Retina (tissue), 1 donor: ENCODE results near the gene NCAPH2.

Experiments
- DNase-seq: peaks from one replicate; pipeline ENCODE4 v3.0.0-alpha.2; 2016

The NCAPH2 gene

DNA sequence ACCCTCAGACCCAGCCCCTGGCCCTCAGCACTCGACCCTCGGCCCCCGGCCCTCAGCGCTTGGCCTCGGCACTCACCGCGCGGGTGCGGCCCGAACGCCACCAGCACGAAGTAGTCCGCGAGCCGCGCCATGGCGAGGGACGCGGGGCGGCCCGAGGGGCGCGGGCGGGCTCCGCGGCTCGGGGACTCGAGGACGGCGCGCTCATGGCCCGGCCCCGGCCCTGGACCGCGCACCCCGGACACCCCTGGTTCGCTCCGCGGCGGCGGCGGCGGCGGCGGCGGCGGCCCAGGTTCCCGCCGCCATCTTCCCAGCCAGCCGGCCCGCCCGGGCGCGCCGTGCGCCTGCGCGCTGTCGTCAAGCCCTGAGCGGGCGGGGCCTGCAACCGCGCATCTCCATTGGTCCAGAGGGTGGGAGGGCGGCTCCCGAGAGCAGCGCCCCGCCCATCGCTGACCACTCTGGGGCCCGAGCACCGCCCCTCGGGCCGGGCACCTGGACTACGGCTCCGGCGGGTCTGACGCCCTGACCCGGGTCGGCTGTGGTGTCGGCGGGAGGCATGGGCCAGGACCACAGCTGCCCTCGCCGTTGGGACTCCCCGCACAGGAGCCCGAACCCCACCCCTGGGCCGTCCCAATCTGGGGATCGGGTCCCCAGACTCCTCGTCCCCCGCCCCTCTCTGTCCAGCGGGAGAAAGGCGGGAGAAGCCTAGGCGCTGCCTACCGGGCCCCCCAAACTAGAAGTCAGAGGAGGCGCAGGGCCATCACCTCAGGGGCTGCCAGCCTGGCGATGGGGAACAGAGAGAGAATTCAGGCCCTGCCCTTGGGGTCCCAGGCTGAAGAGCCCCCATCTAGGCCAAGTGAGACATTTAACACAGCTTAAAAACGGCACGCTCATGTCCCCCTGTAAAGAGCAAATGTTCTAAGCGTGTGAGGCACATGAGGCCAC, 33.0 kb upstream of the NCAPH2 start, which contains the start of gene SBF1:
Gene SBF1 (minus strand): TSS at position 326 of the 942 bp plus-strand sequence. CDS start 195 bp downstream, at position 131.
- peak; percentile 94 for DNase-seq

DNA sequence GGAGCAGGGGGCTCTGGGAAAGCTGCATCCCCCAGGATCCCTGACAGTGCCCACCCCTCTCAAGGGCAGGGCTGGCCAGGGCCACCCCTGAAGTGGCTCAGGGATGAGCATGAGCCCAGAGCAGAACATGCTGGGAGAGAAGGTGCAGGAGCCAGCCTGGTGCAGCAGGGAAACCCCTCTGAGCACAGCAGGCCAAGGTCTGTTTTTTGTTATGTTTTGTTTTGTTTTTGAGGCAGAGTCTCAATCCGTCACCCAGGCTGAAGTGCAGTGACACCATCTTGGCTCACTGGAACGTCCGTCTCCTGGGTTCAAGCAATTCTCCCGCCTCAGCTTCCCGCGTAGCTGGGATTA, 32.4 kb upstream of the NCAPH2 start:
- no peak for DNase-seq

GRCh38 chr22:50476868-50477267, 31.2 kb upstream of the NCAPH2 start:
- DNase-seq = no peak

GRCh38 chr22:50477923-50478322, 30.1 kb upstream of the NCAPH2 start:
- DNase-seq = no peak

- DNase-seq = no peak
Measured at GRCh38 chr22:50479721-50480120, 28.3 kb upstream of the NCAPH2 start.

DNA sequence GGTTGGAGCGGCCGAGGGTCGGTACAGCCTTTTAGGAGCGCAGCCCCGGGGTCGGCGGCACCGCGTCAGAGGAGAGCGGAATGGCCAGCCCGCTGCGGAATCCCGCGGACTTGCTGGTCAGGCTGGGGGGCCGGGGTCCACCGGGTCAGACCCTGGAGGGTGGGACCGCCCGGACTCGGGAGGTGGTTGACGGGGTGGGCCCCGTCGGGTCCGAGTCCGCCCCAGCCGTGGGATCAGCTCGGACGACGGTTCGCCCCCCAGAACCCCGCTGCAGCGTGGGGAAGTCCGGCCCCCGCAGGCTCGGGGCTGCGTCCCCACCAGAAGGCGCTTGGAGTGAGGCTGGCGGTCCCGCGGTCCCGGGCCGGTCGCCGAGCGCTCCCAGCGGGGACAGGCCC, 27.0 kb upstream of the NCAPH2 start:
- no peak for DNase-seq

DNA sequence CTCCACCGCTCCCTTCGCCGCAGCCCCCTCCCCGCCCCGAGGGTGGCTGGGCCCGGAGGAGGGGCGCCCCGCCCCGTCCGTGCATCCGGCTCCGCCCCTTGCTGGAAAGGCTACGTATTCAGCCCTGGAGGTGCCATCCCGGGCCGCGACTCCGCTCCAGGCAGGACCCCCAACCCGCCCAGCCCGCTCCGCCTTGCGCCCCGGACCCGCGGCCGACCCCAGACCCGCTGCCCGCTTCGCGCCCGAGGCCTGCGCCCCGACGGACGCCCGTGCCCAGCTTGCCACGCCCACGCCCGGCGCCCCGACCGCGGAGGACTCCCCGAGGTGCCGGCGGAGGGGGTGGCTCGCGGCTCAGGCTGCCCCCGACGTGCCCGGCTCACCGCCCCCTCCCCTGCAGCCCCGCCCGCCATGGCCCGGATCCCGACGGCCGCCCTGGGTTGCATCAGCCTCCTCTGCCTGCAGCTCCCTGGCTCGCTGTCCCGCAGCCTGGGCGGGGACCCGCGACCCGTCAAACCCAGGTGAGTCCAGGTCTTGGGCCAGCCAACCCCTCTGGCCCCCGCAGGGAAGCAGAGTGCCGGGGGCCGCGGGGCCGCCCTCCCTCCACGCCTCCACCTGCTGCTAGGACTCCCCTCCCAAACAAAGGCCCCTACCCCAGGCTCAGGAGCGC, 26.5 kb upstream of the NCAPH2 start, which contains the start of gene ADM2:
Gene ADM2 (plus strand): TSS at position 104 of the 667 bp plus-strand sequence. CDS start 305 bp downstream, at position 409.
- DNase-seq = no peak

DNA sequence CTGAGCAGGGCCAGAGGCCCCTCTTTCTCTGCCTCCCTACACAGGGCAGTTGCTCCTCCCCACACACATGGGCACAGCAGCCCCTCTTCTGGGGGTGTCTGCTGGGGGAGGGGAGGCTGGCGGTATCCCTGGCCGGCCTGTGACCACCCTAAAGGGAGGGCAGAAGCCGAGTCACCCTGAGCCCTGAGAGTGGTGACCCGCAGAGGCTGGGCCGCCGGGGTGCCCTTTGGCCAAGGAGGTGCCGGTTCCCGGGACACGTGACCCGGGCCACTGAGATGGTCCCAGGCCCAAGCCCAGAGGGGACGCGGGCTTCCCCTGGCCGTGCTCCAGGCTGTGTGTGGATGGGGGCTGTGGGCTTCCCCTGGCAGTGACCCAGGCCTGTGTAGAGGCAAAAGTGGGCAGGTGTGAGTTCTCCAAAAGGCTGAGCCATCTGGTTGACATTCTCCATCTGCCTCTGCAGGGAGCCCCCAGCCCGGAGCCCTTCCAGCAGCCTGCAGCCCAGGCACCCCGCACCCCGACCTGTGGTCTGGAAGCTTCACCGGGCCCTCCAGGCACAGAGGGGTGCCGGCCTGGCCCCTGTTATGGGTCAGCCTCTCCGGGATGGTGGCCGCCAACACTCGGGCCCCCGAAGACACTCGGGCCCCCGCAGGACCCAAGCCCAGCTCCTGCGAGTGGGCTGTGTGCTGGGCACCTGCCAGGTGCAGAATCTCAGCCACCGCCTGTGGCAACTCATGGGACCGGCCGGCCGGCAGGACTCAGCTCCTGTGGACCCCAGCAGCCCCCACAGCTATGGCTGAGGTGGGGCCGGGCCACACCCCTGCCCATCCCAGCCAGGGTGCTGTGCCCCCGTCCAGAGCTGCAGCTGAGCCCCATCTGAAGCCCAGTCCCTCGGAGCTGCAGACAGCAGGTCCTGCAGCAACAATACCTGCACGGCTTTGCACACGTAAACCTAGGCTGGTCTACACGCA, 25.6 kb upstream of the NCAPH2 start:
- no peak for DNase-seq

- DNase-seq = no peak
Measured at GRCh38 chr22:50483106-50483505, 24.9 kb upstream of the NCAPH2 start.

DNA sequence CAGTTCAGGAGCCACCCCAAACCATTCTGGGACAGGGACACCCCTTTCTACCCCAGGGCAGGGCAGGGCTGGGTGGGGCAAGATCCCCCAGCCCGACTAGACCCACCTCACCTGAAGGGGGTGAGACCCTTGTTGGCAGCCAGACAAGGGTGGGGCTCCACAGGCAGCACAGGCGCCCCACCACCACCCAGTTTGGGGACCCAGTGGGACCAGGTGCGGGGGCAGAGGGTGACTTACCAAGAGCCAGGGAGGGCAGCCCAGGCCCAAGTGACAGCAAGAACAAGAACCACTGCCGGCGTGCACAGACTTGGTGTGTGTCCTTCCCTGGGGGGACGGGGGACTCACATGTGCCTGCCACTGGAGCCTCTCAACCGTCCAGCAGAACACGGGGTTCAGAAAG, 24.5 kb upstream of the NCAPH2 start:
- no peak for DNase-seq

DNA sequence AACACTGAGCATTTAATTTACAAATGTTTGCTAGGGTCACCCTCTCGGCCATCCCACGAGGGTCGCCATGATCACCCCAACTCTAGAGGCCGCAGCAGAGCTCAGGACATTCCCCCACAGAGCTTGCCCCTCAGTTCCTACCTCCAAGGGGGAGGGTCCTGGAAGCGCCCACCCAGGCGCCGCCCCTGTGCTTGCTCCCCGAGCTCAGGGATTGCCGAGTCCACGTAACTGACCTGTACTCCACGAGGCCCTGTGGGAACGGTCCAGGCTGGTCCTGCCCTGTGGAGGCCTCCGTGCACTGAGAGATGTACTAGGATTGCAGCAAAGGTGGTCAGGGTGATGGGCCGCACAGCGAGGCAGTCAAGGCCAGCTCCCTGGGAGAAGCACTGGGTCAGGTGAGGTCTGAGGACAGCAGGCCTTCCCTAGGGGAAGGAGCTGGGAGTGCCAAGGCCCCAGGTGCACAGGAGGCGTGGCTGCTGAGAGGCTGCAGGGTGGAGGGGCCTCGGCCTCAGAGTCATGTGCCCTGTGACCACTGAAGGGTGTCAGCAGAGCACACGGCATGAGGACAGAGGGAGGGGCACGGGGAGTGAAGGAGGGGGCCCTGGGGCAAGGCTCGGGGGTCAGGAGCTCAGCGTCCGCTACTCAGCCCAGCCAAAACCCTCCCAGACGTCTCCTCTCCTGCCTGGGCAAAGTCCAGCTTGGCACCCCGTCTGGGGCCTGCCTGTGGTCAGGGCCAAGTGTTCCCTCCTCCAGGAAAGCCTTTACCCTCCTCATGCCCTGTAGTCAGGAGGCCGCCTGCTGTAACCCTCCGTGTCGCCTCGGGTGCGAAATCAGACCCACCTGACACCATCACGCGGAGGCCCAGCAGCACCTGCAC, 23.8 kb upstream of the NCAPH2 start:
- no peak for DNase-seq

GRCh38 chr22:50485221-50486131, 22.5 kb upstream of the NCAPH2 start:
- no peak for DNase-seq

GRCh38 chr22:50486561-50487289, 21.3 kb upstream of the NCAPH2 start, which contains the start of gene MIOX:
Gene MIOX (plus strand): TSS chr22:50486859. CDS start chr22:50486898, 39 bp downstream.
- DNase-seq = no peak

GRCh38 chr22:50487290-50488005, 20.6 kb upstream of the NCAPH2 start:
- DNase-seq = no peak

DNA sequence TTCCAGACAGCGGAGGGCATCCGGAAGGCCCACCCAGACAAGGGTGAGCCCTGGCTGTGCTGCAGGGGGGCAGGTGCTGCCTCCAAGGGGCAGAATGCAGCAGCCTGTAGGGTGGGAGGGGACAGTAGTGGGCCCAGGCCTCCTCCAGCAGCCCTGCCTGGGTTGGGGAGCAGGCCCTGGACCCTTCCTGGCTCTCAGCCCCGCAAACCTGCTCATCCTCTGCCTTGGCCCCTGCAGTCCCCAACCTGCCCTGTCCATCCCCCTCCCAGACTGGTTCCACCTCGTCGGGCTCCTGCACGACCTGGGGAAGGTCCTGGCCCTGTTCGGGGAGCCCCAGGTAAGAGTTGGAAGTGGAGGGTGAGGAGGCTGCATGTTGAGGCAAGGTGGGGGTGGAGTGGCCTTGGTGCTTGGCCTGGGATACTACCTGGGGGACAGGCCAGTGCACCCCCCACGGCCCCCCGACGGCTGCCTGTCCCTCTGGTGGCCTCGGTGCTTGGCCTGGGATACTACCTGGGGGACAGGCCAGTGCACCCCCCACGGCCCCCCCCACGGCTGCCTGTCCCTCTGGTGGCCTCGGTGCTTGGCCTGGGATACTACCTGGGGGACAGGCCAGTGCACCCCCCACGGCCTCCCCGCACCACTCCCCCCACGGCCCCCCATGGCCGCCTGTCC, 19.9 kb upstream of the NCAPH2 start:
- no peak for DNase-seq

DNA sequence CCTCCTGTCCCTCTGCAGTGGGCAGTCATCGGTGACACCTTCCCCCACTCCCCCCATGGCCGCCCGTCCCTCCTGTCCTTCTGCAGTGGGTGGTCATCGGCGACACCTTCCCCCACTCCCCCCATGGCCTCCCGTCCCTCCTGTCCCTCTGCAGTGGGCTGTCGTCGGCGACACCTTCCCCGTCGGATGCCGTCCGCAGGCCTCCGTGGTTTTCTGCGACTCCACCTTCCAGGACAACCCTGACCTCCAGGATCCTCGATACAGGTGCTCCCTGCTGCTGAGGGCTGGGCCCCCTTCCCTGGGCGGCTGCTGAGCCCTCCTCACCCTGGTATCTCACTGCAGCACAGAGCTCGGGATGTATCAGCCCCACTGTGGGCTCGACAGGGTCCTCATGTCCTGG, 19.1 kb upstream of the NCAPH2 start:
- DNase-seq = no peak

DNA sequence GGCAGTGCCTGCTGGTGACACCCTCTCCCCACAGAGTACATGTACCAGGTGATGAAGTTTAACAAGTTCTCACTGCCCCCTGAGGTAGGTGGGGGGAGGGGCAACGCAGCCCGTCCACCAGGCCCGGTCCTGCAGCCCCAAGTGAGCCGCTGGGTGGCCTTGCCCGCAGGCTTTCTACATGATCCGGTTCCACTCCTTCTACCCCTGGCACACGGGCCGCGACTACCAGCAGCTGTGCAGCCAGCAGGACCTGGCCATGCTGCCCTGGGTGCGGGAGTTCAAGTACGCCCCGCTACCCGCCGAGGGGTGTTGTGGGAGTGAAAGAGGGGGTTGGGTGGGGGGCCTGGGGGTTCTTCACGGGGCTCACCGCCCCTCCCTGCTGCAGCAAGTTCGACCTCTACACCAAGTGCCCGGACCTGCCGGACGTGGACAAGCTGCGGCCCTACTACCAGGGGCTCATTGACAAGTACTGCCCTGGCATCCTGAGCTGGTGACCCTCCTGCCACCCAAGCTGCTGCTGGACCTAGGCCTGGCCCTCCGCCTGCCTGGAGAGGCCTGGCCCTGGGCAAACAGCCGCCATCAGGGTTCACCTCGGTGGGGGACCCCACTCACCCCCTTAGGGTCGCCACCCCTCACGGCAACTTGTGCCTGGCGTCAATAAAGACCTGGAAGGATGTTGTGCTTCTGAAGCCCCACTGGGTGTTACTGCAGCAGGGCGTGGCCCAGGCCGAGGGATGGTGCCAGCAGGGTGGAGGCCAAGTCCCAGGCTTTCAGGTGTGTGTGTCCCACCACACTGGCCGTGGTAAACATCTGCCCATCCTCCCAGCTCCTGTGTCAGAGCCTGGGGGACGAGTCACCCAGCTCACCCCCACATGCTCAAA, 18.4 kb upstream of the NCAPH2 start:
- DNase-seq = no peak
